Measurements from ENCODE around the gene NMNAT2. TPM values are rescaled to one million over a fixed set of nuclear protein-coding genes. Genes with fewer than 3 reads are reported as not detected.

The NMNAT2 gene
- total and polyA plus RNA-seq, 7 donors, result 0.04 to 0.61 (median 0.38) TPM

- H3K4me1 ChIP-seq, result no peaks in the 10 kb centered on the region
These were observed 211.6 kb downstream of the NMNAT2 start for GRCh38 chr1:183206538-183207122.

GRCh38 chr1:183205196-183205781 lies 212.9 kb downstream of the NMNAT2 start:
- DNase-seq, result no peak
- H3K27me3 ChIP-seq (ENCODE audit: insufficient read depth in 3 of 3, low read length in 2 of 3), result peaks cover 0 to 3% (median 0%) of the 10 kb centered on the region in 3 donors
- H3K4me1 ChIP-seq, result no peaks in the 10 kb centered on the region
- TF ChIP-seq, protein P1, sequence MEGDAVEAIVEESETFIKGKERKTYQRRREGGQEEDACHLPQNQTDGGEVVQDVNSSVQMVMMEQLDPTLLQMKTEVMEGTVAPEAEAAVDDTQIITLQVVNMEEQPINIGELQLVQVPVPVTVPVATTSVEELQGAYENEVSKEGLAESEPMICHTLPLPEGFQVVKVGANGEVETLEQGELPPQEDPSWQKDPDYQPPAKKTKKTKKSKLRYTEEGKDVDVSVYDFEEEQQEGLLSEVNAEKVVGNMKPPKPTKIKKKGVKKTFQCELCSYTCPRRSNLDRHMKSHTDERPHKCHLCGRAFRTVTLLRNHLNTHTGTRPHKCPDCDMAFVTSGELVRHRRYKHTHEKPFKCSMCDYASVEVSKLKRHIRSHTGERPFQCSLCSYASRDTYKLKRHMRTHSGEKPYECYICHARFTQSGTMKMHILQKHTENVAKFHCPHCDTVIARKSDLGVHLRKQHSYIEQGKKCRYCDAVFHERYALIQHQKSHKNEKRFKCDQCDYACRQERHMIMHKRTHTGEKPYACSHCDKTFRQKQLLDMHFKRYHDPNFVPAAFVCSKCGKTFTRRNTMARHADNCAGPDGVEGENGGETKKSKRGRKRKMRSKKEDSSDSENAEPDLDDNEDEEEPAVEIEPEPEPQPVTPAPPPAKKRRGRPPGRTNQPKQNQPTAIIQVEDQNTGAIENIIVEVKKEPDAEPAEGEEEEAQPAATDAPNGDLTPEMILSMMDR (IDR thresholded peaks at IDR 0.05), result no peak
- intact Hi-C loops (cut with DNase I), result no loop called here
- no peak overlapping the region for H3K4me3 ChIP-seq
- peak; percentile 30 to 84 (median 78) for ATAC-seq
- H3K36me3 ChIP-seq (ENCODE audit: insufficient read depth in 1 of 2, low read depth in 1 of 2), result no peaks in the 10 kb centered on the region
- H3K27ac ChIP-seq, result no peak overlapping the region
- H3K9me3 ChIP-seq, result no peaks in the 10 kb centered on the region
- 48 to 58% (median 52%) methylated on average over 3 of the region's 3 CpGs for WGBS, 3 donors

More at GRCh38 chr1:183206538-183207122, 211.6 kb downstream of the NMNAT2 start:
- Histone ChIP-seq H3K27me3 (ENCODE audit: insufficient read depth in 3 of 3, low read length in 2 of 3) (peaks cover 0 to 3% (median 0%) of the 10 kb centered on the region in 3 donors), H3K4me3 (no peak overlapping the region), H3K36me3 (ENCODE audit: insufficient read depth in 1 of 2, low read depth in 1 of 2) (no peaks in the 10 kb centered on the region), H3K9me3 (no peaks in the 10 kb centered on the region), H3K27ac (no peak overlapping the region)
- ATAC-seq (no peak), DNase-seq (no peak)
- TF ChIP-seq, protein P1 (IDR thresholded peaks at IDR 0.05), result no peak
- WGBS, 3 donors, result 88 to 93% (median 92%) methylated on average over 6 of the region's 6 CpGs
- intact Hi-C loops (cut with DNase I), result no loop called here

DNA sequence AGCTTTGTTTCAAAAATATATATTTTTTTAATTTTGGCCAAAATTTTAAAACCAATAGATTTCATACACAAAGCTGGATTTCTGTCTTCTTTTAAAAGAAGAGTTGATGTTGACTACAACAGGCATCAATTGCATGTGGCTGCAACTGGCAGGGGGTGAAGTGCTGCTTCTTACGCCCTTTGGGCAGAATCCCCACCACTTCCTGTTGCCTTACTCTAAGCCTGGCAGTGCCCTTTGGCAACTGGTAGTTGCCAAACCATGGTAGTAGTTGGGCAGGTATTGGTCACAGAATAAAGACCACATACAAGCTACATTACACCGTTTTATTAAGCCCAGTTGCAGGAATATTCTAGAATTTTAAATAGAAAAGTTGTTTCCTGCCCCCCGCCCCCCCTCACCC lies 215.1 kb downstream of the NMNAT2 start:
- Histone ChIP-seq H3K36me3 (ENCODE audit: insufficient read depth in 1 of 2, low read depth in 1 of 2) (no peaks in the 10 kb centered on the region), H3K4me1 (no peaks in the 10 kb centered on the region), H3K9me3 (no peaks in the 10 kb centered on the region), H3K27ac (no peak overlapping the region), H3K4me3 (no peak overlapping the region), H3K27me3 (ENCODE audit: insufficient read depth in 3 of 3, low read length in 2 of 3) (peaks cover 0 to 7% (median 3%) of the 10 kb centered on the region in 3 donors)
- intact Hi-C loops (cut with DNase I), result no loop called here
- WGBS, 3 donors, result 55 to 96% (median 56%) methylated on average over 3 of the region's 3 CpGs
- ATAC-seq (no peak), DNase-seq (no peak)
- TF ChIP-seq, protein P1 (IDR thresholded peaks at IDR 0.05), result no peak

- Histone ChIP-seq H3K36me3 (ENCODE audit: insufficient read depth in 1 of 2, low read depth in 1 of 2) (no peaks in the 10 kb centered on the region), H3K27me3 (ENCODE audit: insufficient read depth in 3 of 3, low read length in 2 of 3) (peaks cover 0 to 7% (median 3%) of the 10 kb centered on the region in 3 donors), H3K9me3 (no peaks in the 10 kb centered on the region), H3K4me3 (no peak overlapping the region), H3K27ac (no peak overlapping the region), H3K4me1 (no peaks in the 10 kb centered on the region)
- intact Hi-C loops (cut with DNase I), result no loop called here
- no peak for ATAC-seq
- 77 to 79% (median 78%) methylated on average over 9 of the region's 9 CpGs for WGBS, 3 donors
- TF ChIP-seq, protein P1 (IDR thresholded peaks at IDR 0.05), result no peak
- DNase-seq, result no peak
These were observed 217.7 kb downstream of the NMNAT2 start for GRCh38 chr1:183200451-183200850.
